Keratinocyte (primary cell): Measurements from ENCODE around the gene LRRC9.

Experiments
- EZH2 ChIP-seq: IDR thresholded peaks from one replicate; pipeline ENCODE4 v1.6.1; 2012; ENCODE audit warnings: inconsistent platforms, mild to moderate bottlenecking, low read length, moderate library complexity
- TF ChIP-seq, protein P1 (sequence below), 3 experiments: IDR thresholded peaks in 1 of 3; conservative IDR thresholded peaks in 1 of 3; optimal IDR thresholded peaks in 1 of 3; 2 replicates in 2 of 3; 3 replicates in 1 of 3; pipeline versions ENCODE3 to v1.5.1; 2011; ENCODE audit warnings: low read length in 3 of 3, mild to moderate bottlenecking in 3 of 3, moderate library complexity in 2 of 3, control low read depth in 1 of 3, inconsistent platforms in 1 of 3; ENCODE audit not compliant: insufficient read depth in 2 of 3; ENCODE audit errors: extremely low read depth in 1 of 3

DNA sequence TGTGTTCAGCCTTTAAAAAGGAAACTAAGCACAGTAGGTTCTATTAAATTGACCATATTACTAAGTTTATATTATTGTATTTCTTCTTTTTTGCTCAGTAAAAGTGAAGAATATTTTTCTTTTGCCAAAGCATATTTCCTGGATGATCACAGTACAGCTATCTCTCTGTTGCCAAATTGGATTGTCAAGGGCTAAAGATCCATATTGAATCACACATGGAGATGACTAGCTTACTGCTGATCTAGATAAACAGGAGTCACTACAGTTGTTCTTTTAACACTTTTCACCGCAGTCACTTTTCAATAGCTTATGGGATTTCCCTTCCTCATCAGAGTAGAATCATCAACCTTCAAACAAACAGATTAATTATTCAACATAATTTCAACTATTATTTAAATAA is 78.6 kb downstream of the LRRC9 start:
- TF ChIP-seq, protein P1, sequence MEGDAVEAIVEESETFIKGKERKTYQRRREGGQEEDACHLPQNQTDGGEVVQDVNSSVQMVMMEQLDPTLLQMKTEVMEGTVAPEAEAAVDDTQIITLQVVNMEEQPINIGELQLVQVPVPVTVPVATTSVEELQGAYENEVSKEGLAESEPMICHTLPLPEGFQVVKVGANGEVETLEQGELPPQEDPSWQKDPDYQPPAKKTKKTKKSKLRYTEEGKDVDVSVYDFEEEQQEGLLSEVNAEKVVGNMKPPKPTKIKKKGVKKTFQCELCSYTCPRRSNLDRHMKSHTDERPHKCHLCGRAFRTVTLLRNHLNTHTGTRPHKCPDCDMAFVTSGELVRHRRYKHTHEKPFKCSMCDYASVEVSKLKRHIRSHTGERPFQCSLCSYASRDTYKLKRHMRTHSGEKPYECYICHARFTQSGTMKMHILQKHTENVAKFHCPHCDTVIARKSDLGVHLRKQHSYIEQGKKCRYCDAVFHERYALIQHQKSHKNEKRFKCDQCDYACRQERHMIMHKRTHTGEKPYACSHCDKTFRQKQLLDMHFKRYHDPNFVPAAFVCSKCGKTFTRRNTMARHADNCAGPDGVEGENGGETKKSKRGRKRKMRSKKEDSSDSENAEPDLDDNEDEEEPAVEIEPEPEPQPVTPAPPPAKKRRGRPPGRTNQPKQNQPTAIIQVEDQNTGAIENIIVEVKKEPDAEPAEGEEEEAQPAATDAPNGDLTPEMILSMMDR (optimal IDR thresholded peaks at IDR 0.05 in 1 of 3, IDR thresholded peaks at IDR 0.05 in 1 of 3, conservative IDR thresholded peaks at IDR 0.05 in 1 of 3; ENCODE audit: extremely low read depth in 1 of 3, insufficient read depth in 2 of 3, low read length in 3 of 3): no peak
- no peak for TF ChIP-seq EZH2
